ENCODE data around the gene NRXN2. TPM values are rescaled to one million over a fixed set of nuclear protein-coding genes. Genes with fewer than 3 reads are reported as not detected.

NRXN2 gene
- total RNA-seq, 2 experiments from 2014 or later: 0.07 to 0.22 TPM

GRCh38 chr11:64558065-64558745, 164.8 kb downstream of the NRXN2 start:
- H3K27me3 Mint-ChIP-seq: no peaks in the 10 kb centered on the region
- POLR2A ChIA-PET: no interaction called here
- no peak overlapping the region for H3K4me3 Mint-ChIP-seq
- DNase-seq: no peak
- TF ChIP-seq CTCF (IDR thresholded peaks at IDR 0.05): no peak
- CTCF ChIA-PET: interaction anchor here (0.8 to 1.1 kb wide), 2 partner anchors 109 to 146 kb away, joined by 3 to 4 read pairs; no protein-coding TSS in a partner anchor
- no peak overlapping the region for H3K27ac Mint-ChIP-seq
- intact Hi-C loops (cut with micrococcal nuclease): no loop called here
- H3K36me3 Mint-ChIP-seq (ENCODE audit: low read depth): no peaks in the 10 kb centered on the region
- no peaks in the 10 kb centered on the region for H3K4me1 Mint-ChIP-seq (ENCODE audit: low read depth)
- ATAC-seq: no peak
- H3K9me3 Mint-ChIP-seq: no peaks in the 10 kb centered on the region

- no peak overlapping the region for H3K4me3 Mint-ChIP-seq
- DNase-seq (no peak), ATAC-seq (no peak)
- H3K27me3 Mint-ChIP-seq: no peaks in the 10 kb centered on the region
- intact Hi-C loops (cut with micrococcal nuclease): no loop called here
- no peak overlapping the region for H3K27ac Mint-ChIP-seq
- TF ChIP-seq CTCF (IDR thresholded peaks at IDR 0.05): no peak
- no peaks in the 10 kb centered on the region for H3K36me3 Mint-ChIP-seq (ENCODE audit: low read depth)
- no peaks in the 10 kb centered on the region for H3K4me1 Mint-ChIP-seq (ENCODE audit: low read depth)
- peaks cover 2% of the 10 kb centered on the region for H3K9me3 Mint-ChIP-seq
- ChIA-PET CTCF (no interaction called here), POLR2A (no interaction called here)
Observed at GRCh38 chr11:64556721-64557250, 166.2 kb downstream of the NRXN2 start.

Other genes starting within 250 kb of the NRXN2 start
- not detected for gene SLC22A11, start 167.3 kb downstream of the NRXN2 start, total RNA-seq
- not detected for gene SLC22A12, start 132.0 kb downstream of the NRXN2 start, total RNA-seq
- gene RASGRP2, start 20.9 kb upstream of the NRXN2 start, total RNA-seq: 1 to 10 TPM; 7.8 to 8.2 TPM
- 1 to 10 TPM; 1.2 to 3.3 TPM for gene PYGM, start 36.8 kb upstream of the NRXN2 start, total RNA-seq
- 100 to 1,000 TPM; 325 to 342 TPM for gene SF1, start 55.3 kb upstream of the NRXN2 start, total RNA-seq
- gene MAP4K2, start 80.0 kb upstream of the NRXN2 start, total RNA-seq: 10 to 100 TPM; 56.4 to 58.0 TPM
- gene MEN1, start 87.4 kb upstream of the NRXN2 start, total RNA-seq: 10 to 100 TPM; 25.8 to 29.0 TPM
- under 1 TPM; 0.31 to 0.61 TPM for gene CDC42BPG, start 121.5 kb upstream of the NRXN2 start, total RNA-seq
- 10 to 100 TPM; 60.3 to 65.1 TPM for gene EHD1, start 155.4 kb upstream of the NRXN2 start, total RNA-seq
- gene ATG2A, start 194.0 kb upstream of the NRXN2 start, total RNA-seq: 10 to 100 TPM; 17.1 to 17.5 TPM
- gene PPP2R5B, start 201.5 kb upstream of the NRXN2 start, total RNA-seq: 10 to 100 TPM; 20.2 to 21.2 TPM
- not detected for gene GPHA2, start 212.7 kb upstream of the NRXN2 start, total RNA-seq
- not detected for gene MAJIN, start 248.9 kb upstream of the NRXN2 start, total RNA-seq